Tibial nerve (tissue), 4 donors: ENCODE data around the gene TTC39A.

Source experiments
- EP300 ChIP-seq, 2 donors: sonication (generic); formaldehyde crosslinking; IDR thresholded peaks; one replicate each; pipeline ENCODE4 v1.6.1; 2017; ENCODE audit warnings: antibody characterized with exemption in 2 of 2, mild to moderate bottlenecking in 1 of 2
- TF ChIP-seq, protein P1 (sequence below), 5 experiments: fragments of 200-600 bp in 3 of 5; fragments of 450-650 bp in 2 of 5; sonication (generic) in 3 of 5; IDR thresholded peaks; one replicate each; pipeline ENCODE4 v1.5.1; 2016 to 2019; ENCODE audit warnings: antibody characterized with exemption in 5 of 5, mild to moderate bottlenecking in 3 of 5, moderate library complexity in 2 of 5

DNA sequence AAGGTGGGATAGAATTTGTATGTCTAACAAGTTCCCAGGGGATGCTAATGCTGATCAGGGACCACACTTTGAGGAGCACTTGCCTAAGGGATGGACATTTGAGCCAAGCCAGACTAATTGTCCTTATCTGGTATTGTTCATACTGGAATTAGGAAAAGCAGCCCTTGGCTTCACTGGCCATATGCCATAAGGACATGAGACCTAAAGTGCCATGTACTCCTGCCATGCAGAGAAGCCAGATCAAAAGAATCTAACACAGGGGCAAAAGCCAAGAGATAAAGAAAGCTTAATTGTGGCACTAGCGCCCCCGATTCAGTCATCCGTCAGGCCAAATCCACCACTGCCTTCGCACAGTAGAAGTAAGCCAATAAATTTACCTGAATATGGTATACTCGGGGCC lies 48.6 kb downstream of the TTC39A start:
- TF ChIP-seq, protein P1, sequence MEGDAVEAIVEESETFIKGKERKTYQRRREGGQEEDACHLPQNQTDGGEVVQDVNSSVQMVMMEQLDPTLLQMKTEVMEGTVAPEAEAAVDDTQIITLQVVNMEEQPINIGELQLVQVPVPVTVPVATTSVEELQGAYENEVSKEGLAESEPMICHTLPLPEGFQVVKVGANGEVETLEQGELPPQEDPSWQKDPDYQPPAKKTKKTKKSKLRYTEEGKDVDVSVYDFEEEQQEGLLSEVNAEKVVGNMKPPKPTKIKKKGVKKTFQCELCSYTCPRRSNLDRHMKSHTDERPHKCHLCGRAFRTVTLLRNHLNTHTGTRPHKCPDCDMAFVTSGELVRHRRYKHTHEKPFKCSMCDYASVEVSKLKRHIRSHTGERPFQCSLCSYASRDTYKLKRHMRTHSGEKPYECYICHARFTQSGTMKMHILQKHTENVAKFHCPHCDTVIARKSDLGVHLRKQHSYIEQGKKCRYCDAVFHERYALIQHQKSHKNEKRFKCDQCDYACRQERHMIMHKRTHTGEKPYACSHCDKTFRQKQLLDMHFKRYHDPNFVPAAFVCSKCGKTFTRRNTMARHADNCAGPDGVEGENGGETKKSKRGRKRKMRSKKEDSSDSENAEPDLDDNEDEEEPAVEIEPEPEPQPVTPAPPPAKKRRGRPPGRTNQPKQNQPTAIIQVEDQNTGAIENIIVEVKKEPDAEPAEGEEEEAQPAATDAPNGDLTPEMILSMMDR (IDR thresholded peaks at IDR 0.05): no peak
- no peak for TF ChIP-seq EP300 (IDR thresholded peaks at IDR 0.05)
